Liver (tissue), 9 donors: ENCODE results near the gene CROCC2. TPM values are rescaled to one million over a fixed set of nuclear protein-coding genes. Genes with fewer than 3 reads are reported as not detected.

Source experiments
- DNase-seq: peaks from one replicate; pipeline ENCODE4 v3.0.0-alpha.2; 2017; ENCODE audit warnings: low spot score
- H3K27ac ChIP-seq, 2 donors: one replicate each; pipeline ENCODE4 v1.7.0; 2013; ENCODE audit warnings: inconsistent platforms in 2 of 2, low read length in 2 of 2, control low read depth in 1 of 2, low read depth in 1 of 2, mild to moderate bottlenecking in 1 of 2
- H3K27me3 ChIP-seq, 4 donors: one replicate each; pipeline versions ENCODE4 v1.6.1 to v1.7.0; 2013; ENCODE audit warnings: low read length in 3 of 4, inconsistent platforms in 1 of 4, mild to moderate bottlenecking in 1 of 4, moderate library complexity in 1 of 4; ENCODE audit not compliant: control insufficient read depth in 4 of 4, insufficient read depth in 4 of 4
- H3K36me3 ChIP-seq, 4 donors: one replicate each; pipeline versions ENCODE4 v1.6.1 to v1.7.0; 2013; ENCODE audit warnings: low read length in 3 of 4, mild to moderate bottlenecking in 3 of 4, low read depth in 1 of 4, moderate library complexity in 1 of 4; ENCODE audit not compliant: control insufficient read depth in 4 of 4, insufficient read depth in 3 of 4
- H3K4me1 ChIP-seq, 4 donors: one replicate each; pipeline versions ENCODE4 v1.6.1 to v1.7.0; 2013; ENCODE audit warnings: low read length in 3 of 4, mild to moderate bottlenecking in 3 of 4, moderate library complexity in 1 of 4; ENCODE audit not compliant: control insufficient read depth in 4 of 4, insufficient read depth in 4 of 4
- H3K4me3 ChIP-seq, 3 donors: one replicate each; pipeline versions ENCODE4 v1.6.1 to v1.7.0; 2013; ENCODE audit warnings: low read length in 3 of 3, control low read depth in 1 of 3, low read depth in 1 of 3, mild to moderate bottlenecking in 1 of 3
- H3K9ac ChIP-seq, 2 donors: one replicate each; pipeline ENCODE4 v1.7.0; 2013; ENCODE audit warnings: low read length in 2 of 2, mild to moderate bottlenecking in 2 of 2, moderate library complexity in 2 of 2, control low read depth in 1 of 2, low read depth in 1 of 2
- H3K9me3 ChIP-seq, 4 donors: one replicate each; pipeline versions ENCODE4 v1.6.1 to v1.7.0; 2013; ENCODE audit warnings: low read length in 3 of 4; ENCODE audit not compliant: control insufficient read depth in 4 of 4
- EGR1 ChIP-seq, 2 donors: IDR thresholded peaks; 2 replicates each; pipeline ENCODE4 v1.6.1; 2016 to 2018; ENCODE audit warnings: antibody characterized with exemption in 2 of 2, low read depth in 2 of 2
- FOXA1 ChIP-seq: IDR thresholded peaks from 2 replicates; pipeline ENCODE4 v1.6.1; 2016; ENCODE audit warnings: antibody characterized with exemption
- FOXA2 ChIP-seq: IDR thresholded peaks from 2 replicates; pipeline ENCODE4 v1.6.1; 2016; ENCODE audit warnings: antibody characterized with exemption
- GABPA ChIP-seq, 2 donors: IDR thresholded peaks in 1 of 2; conservative IDR thresholded peaks in 1 of 2; 2 replicates each; pipeline ENCODE4 v1.6.1; 2016; ENCODE audit warnings: antibody characterized with exemption in 2 of 2, mild to moderate bottlenecking in 1 of 2, moderate library complexity in 1 of 2
- HNF4A ChIP-seq, 2 donors: conservative IDR thresholded peaks; 2 replicates each; pipeline ENCODE4 v1.6.1; 2016; ENCODE audit warnings: antibody characterized with exemption in 2 of 2, mild to moderate bottlenecking in 2 of 2
- HNF4G ChIP-seq: IDR thresholded peaks from 2 replicates; pipeline ENCODE4 v1.6.1; 2016; ENCODE audit warnings: antibody characterized with exemption
- JUND ChIP-seq, 2 donors: IDR thresholded peaks; 2 replicates each; pipeline ENCODE4 v1.6.1; 2016; ENCODE audit warnings: antibody characterized with exemption in 2 of 2
- NR2F2 ChIP-seq: IDR thresholded peaks from 2 replicates; pipeline ENCODE4 v1.6.1; 2016; ENCODE audit warnings: antibody characterized with exemption
- RAD21 ChIP-seq, 2 donors: IDR thresholded peaks; 2 replicates each; pipeline ENCODE4 v1.6.1; 2016; ENCODE audit warnings: antibody characterized with exemption in 2 of 2, mild to moderate bottlenecking in 2 of 2
- RXRA ChIP-seq, 2 donors: IDR thresholded peaks; 2 replicates each; pipeline ENCODE4 v1.6.1; 2017 to 2018; ENCODE audit warnings: antibody characterized with exemption in 2 of 2, mild to moderate bottlenecking in 1 of 2
- SP1 ChIP-seq: IDR thresholded peaks from 2 replicates; pipeline ENCODE4 v1.6.1; 2018; ENCODE audit warnings: antibody characterized with exemption, mild to moderate bottlenecking
- TAF1 ChIP-seq: conservative IDR thresholded peaks from 2 replicates; pipeline ENCODE4 v1.6.1; 2016; ENCODE audit warnings: antibody characterized with exemption, mild to moderate bottlenecking
- YY1 ChIP-seq: IDR thresholded peaks from 2 replicates; pipeline ENCODE4 v1.6.1; 2016; ENCODE audit warnings: antibody characterized with exemption, mild to moderate bottlenecking
- WGBS: extraction: QIAGEN DNeasy Blood & Tissue Kit; methylation state at CpG from one replicate; pipeline ENCODE4 v1.1.7; 2013; 5-methylcytosine and 5-hydroxymethylcytosine counted together
- polyA plus RNA-seq, 2 donors: library from polyadenylated mRNA; stranded (reverse) in 1 of 2; unstranded in 1 of 2; fragments of 200-250 nt in 1 of 2; fragments of >200 nt in 1 of 2; fragmentation: Nextera tagmentation in 1 of 2; extraction: Ambion mirVana in 1 of 2; gene quantifications; one replicate each; pipeline versions ENCODE4 v1.2.1 to v1.2.3, GENCODE V29; 2013 to 2015
- total RNA-seq, 2 donors: library from RNA; depleted of rRNA; stranded (reverse); fragments of >200 nt; gene quantifications; one replicate each; pipeline ENCODE4 v1.2.3, GENCODE V29; 2014
- TF ChIP-seq, protein P1 (sequence below): fragments of 150-350 bp; IDR thresholded peaks from 2 replicates; pipeline ENCODE4 v1.5.1; 2017; ENCODE audit warnings: improper control_type of control experiment, low read depth, low read length; ENCODE audit not compliant: missing input control
- TF ChIP-seq, protein P2 (sequence below): IDR thresholded peaks from 2 replicates; pipeline ENCODE4 v1.6.1; 2016; ENCODE audit warnings: antibody characterized with exemption
- TF ChIP-seq, protein P3 (sequence below): IDR thresholded peaks from 2 replicates; pipeline ENCODE4 v1.6.1; 2016; ENCODE audit warnings: antibody characterized with exemption
- TF ChIP-seq, protein P4 (sequence below): IDR thresholded peaks from 2 replicates; pipeline ENCODE4 v1.6.1; 2016; ENCODE audit warnings: antibody characterized with exemption, mild to moderate bottlenecking
- TF ChIP-seq, protein P5 (sequence below): IDR thresholded peaks from 2 replicates; pipeline ENCODE4 v1.6.1; 2016; ENCODE audit warnings: antibody characterized with exemption
- donor health status: healthy.
- donor health status: healthy.
- donor health status: healthy.
- donor health status: healthy.
- donor health status: healthy.

CROCC2 gene
- total and polyA plus RNA-seq, 4 donors = under 0.01 to 0.13 (median 0.05) TPM

DNA sequence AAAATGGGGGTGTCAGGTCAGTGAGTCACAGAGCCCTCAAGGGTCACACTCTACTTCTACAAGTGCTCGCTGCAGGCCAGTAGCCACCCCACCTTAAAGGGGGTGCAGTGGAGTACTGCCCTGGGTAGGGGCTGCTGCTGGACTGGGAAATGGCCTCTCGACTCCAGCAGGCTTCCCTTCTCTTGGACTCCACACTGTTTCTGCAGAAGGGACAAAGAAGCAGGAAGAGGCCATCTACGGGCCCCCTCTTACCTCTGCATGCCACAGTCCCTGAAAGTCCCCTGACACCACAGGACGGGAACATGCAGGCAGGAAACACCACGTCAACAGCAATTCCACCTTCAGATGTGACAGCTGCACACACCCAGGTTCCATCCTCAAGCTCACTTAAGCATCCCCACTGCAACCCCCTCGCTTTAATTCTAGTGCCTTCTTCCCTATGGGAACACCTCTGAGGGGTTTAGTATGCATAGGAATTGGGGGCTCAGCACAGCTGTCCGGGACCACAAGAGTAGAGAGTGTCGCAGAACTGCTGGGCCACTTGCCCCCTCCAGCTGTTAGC, 114.6 kb downstream of the CROCC2 start:
- TF ChIP-seq, protein P1, sequence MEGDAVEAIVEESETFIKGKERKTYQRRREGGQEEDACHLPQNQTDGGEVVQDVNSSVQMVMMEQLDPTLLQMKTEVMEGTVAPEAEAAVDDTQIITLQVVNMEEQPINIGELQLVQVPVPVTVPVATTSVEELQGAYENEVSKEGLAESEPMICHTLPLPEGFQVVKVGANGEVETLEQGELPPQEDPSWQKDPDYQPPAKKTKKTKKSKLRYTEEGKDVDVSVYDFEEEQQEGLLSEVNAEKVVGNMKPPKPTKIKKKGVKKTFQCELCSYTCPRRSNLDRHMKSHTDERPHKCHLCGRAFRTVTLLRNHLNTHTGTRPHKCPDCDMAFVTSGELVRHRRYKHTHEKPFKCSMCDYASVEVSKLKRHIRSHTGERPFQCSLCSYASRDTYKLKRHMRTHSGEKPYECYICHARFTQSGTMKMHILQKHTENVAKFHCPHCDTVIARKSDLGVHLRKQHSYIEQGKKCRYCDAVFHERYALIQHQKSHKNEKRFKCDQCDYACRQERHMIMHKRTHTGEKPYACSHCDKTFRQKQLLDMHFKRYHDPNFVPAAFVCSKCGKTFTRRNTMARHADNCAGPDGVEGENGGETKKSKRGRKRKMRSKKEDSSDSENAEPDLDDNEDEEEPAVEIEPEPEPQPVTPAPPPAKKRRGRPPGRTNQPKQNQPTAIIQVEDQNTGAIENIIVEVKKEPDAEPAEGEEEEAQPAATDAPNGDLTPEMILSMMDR = no peak
- TF ChIP-seq HNF4G (no peak), YY1 (no peak), TAF1 (no peak), HNF4A (conservative IDR thresholded peaks at IDR 0.05) (no peak), EGR1 (IDR thresholded peaks at IDR 0.05; ENCODE audit: low read depth in 2 of 2) (no peak), FOXA1 (no peak), RAD21 (IDR thresholded peaks at IDR 0.05) (no peak), GABPA (IDR thresholded peaks at IDR 0.05 in 1 of 2, conservative IDR thresholded peaks at IDR 0.05 in 1 of 2) (no peak), JUND (IDR thresholded peaks at IDR 0.05) (no peak), NR2F2 (no peak), RXRA (IDR thresholded peaks at IDR 0.05) (no peak), FOXA2 (no peak), SP1 (no peak)
- TF ChIP-seq, protein P2, sequence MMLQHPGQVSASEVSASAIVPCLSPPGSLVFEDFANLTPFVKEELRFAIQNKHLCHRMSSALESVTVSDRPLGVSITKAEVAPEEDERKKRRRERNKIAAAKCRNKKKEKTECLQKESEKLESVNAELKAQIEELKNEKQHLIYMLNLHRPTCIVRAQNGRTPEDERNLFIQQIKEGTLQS = no peak
- TF ChIP-seq, protein P3, sequence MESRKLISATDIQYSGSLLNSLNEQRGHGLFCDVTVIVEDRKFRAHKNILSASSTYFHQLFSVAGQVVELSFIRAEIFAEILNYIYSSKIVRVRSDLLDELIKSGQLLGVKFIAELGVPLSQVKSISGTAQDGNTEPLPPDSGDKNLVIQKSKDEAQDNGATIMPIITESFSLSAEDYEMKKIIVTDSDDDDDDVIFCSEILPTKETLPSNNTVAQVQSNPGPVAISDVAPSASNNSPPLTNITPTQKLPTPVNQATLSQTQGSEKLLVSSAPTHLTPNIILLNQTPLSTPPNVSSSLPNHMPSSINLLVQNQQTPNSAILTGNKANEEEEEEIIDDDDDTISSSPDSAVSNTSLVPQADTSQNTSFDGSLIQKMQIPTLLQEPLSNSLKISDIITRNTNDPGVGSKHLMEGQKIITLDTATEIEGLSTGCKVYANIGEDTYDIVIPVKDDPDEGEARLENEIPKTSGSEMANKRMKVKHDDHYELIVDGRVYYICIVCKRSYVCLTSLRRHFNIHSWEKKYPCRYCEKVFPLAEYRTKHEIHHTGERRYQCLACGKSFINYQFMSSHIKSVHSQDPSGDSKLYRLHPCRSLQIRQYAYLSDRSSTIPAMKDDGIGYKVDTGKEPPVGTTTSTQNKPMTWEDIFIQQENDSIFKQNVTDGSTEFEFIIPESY = no peak
- TF ChIP-seq, protein P4, sequence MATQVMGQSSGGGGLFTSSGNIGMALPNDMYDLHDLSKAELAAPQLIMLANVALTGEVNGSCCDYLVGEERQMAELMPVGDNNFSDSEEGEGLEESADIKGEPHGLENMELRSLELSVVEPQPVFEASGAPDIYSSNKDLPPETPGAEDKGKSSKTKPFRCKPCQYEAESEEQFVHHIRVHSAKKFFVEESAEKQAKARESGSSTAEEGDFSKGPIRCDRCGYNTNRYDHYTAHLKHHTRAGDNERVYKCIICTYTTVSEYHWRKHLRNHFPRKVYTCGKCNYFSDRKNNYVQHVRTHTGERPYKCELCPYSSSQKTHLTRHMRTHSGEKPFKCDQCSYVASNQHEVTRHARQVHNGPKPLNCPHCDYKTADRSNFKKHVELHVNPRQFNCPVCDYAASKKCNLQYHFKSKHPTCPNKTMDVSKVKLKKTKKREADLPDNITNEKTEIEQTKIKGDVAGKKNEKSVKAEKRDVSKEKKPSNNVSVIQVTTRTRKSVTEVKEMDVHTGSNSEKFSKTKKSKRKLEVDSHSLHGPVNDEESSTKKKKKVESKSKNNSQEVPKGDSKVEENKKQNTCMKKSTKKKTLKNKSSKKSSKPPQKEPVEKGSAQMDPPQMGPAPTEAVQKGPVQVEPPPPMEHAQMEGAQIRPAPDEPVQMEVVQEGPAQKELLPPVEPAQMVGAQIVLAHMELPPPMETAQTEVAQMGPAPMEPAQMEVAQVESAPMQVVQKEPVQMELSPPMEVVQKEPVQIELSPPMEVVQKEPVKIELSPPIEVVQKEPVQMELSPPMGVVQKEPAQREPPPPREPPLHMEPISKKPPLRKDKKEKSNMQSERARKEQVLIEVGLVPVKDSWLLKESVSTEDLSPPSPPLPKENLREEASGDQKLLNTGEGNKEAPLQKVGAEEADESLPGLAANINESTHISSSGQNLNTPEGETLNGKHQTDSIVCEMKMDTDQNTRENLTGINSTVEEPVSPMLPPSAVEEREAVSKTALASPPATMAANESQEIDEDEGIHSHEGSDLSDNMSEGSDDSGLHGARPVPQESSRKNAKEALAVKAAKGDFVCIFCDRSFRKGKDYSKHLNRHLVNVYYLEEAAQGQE = no peak
- TF ChIP-seq, protein P5, sequence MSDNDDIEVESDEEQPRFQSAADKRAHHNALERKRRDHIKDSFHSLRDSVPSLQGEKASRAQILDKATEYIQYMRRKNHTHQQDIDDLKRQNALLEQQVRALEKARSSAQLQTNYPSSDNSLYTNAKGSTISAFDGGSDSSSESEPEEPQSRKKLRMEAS = no peak
- Histone ChIP-seq H3K9me3 (peaks cover 0 to 3% (median under 1%) of the 10 kb centered on the region in 4 donors), H3K36me3 (peaks cover 0 to 15% (median 5%) of the 10 kb centered on the region in 4 donors), H3K4me3 (no peak overlapping the region), H3K27me3 (no peaks in the 10 kb centered on the region), H3K4me1 (no peaks in the 10 kb centered on the region), H3K27ac (no peak overlapping the region), H3K9ac (no peak overlapping the region)
- WGBS = 93% methylated on average over 8 of the region's 8 CpGs
- DNase-seq = no peak
